ENCODE results near the gene TPST1. TPM values are rescaled to one million over a fixed set of nuclear protein-coding genes. Genes with fewer than 3 reads are reported as not detected.
A peak's percentile ranks its signal among the peaks of the same experiment; 100 is the strongest.

Gene TPST1
- total RNA-seq, 1 experiment from 2014 or later, result 14.9 TPM

GRCh38 chr7:66326501-66327215 is 121.5 kb downstream of the TPST1 start:
- no peak for TF ChIP-seq EZH2 (IDR thresholded peaks at IDR 0.05; ENCODE audit: low read depth)
- TF ChIP-seq CTCF (conservative IDR thresholded peaks at IDR 0.05), result no peak
- no peaks in the 10 kb centered on the region for H3K9me2 ChIP-seq (ENCODE audit: insufficient read depth)
- H3K4me2 ChIP-seq, result no peak overlapping the region
- H4K20me1 ChIP-seq (ENCODE audit: insufficient read depth), result no peaks in the 10 kb centered on the region
- H3K4me1 ChIP-seq (replicated peaks; ENCODE audit: insufficient read depth), result peaks cover 5% of the 10 kb centered on the region; the same call in 1 of the 2 replicates
- H2AFZ ChIP-seq, result no peak overlapping the region
- H3K4me3 ChIP-seq, result no peak overlapping the region
- H3K36me3 ChIP-seq (ENCODE audit: low read depth), result no peaks in the 10 kb centered on the region
- H3F3A ChIP-seq (ENCODE audit: insufficient read depth, low read depth), result peaks cover 4% of the 10 kb centered on the region; the same call in 1 of the 2 replicates
- intact Hi-C loops (cut with micrococcal nuclease; ENCODE audit: unreplicated experiment), result no loop called here
- POLR2A ChIA-PET (ENCODE audit: unreplicated experiment), result no interaction called here
- BruUV-seq (replicated peaks), result no TSS peak
- peak in 1 of 2 experiments; percentile 59 for DNase-seq
- no peak overlapping the region for H3K27ac ChIP-seq
- H3K9me3 ChIP-seq (ENCODE audit: insufficient read depth, low read depth), result peaks cover 7% of the 10 kb centered on the region; the same call in 1 of the 2 replicates
- H3K79me2 ChIP-seq (ENCODE audit: low read depth), result no peaks in the 10 kb centered on the region
- CTCF ChIA-PET, result no interaction called here
- no peaks in the 10 kb centered on the region for H3K27me3 ChIP-seq (ENCODE audit: insufficient read depth, low read depth)

DNA sequence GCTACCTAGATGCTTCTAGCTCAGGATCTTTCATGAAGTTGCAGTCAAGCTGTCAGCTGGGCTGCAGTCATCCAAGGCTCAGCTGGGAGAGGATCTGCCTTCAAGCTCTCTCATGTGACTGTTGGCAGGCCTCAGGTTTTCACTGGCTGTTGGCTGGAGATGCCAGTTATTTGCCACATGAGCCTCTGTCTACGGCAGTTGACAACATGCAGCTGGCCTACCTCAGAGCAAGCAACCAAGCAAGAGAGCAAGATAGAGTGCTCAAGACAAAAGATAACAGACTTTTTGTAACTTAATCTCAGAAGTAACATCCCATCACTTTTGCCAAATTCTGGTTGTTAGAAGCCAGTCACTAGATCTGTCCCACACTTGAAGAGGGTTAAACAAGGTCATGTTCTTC is 125.8 kb downstream of the TPST1 start:
- ChIA-PET CTCF (no interaction called here), POLR2A (ENCODE audit: unreplicated experiment) (no interaction called here)
- no peaks in the 10 kb centered on the region for H4K20me1 ChIP-seq (ENCODE audit: insufficient read depth)
- H3K9me2 ChIP-seq (ENCODE audit: insufficient read depth), result no peaks in the 10 kb centered on the region
- no TSS peak for BruUV-seq (replicated peaks)
- no peak overlapping the region for H3K4me2 ChIP-seq
- H3K4me3 ChIP-seq, result no peak overlapping the region
- no peak overlapping the region for H3K27ac ChIP-seq
- H3K79me2 ChIP-seq (ENCODE audit: low read depth), result no peaks in the 10 kb centered on the region
- H3F3A ChIP-seq (ENCODE audit: insufficient read depth, low read depth), result no peaks in the 10 kb centered on the region; the same call in 1 of the 2 replicates
- no peak for TF ChIP-seq EZH2 (IDR thresholded peaks at IDR 0.05; ENCODE audit: low read depth)
- TF ChIP-seq CTCF (conservative IDR thresholded peaks at IDR 0.05), result no peak
- no peaks in the 10 kb centered on the region for H3K36me3 ChIP-seq (ENCODE audit: low read depth)
- peaks cover 5% of the 10 kb centered on the region; the same call in 1 of the 2 replicates for H3K4me1 ChIP-seq (replicated peaks; ENCODE audit: insufficient read depth)
- H2AFZ ChIP-seq, result no peak overlapping the region
- no peaks in the 10 kb centered on the region for H3K27me3 ChIP-seq (ENCODE audit: insufficient read depth, low read depth)
- H3K9me3 ChIP-seq (ENCODE audit: insufficient read depth, low read depth), result 0 out of 2 replicates have a peak, but pooled peaks cover 3% of the 10 kb centered on the region
- DNase-seq, result no peak
- intact Hi-C loops (cut with micrococcal nuclease; ENCODE audit: unreplicated experiment), result no loop called here

DNA sequence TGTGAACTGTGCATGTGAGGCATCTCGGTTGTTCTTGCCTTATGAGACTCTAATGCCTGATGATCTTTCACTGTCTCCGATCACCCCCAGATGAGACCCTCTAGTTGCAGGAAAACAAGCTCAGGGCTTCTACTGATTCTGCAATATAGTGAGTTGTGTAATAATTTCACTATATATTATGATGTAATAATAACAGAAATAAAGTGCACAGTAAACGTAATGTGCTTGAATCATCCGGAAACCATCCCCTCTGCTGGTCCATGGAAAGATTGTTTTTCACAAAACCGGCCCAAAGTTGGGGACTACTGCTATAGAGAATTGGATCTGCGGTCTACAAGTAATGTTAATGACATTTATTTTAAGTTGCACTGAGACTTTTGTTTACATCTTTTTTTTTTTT is 126.7 kb downstream of the TPST1 start:
- H3K79me2 ChIP-seq (ENCODE audit: low read depth), result no peaks in the 10 kb centered on the region
- H3K27me3 ChIP-seq (ENCODE audit: insufficient read depth, low read depth), result no peaks in the 10 kb centered on the region
- no peak for DNase-seq
- ChIA-PET POLR2A (ENCODE audit: unreplicated experiment) (no interaction called here), CTCF (interaction anchor here (0.7 kb wide), 1 partner anchor 125 kb away, joined by 5 read pairs; no protein-coding TSS in a partner anchor)
- H3K4me2 ChIP-seq, result no peak overlapping the region
- no peaks in the 10 kb centered on the region for H3F3A ChIP-seq (ENCODE audit: insufficient read depth, low read depth)
- no TSS peak for BruUV-seq (replicated peaks)
- no peak overlapping the region for H2AFZ ChIP-seq
- H3K36me3 ChIP-seq (ENCODE audit: low read depth), result no peaks in the 10 kb centered on the region
- intact Hi-C loops (cut with micrococcal nuclease; ENCODE audit: unreplicated experiment), result no loop called here
- no peak overlapping the region for H3K27ac ChIP-seq
- H4K20me1 ChIP-seq (ENCODE audit: insufficient read depth), result no peaks in the 10 kb centered on the region
- no peak overlapping the region for H3K4me3 ChIP-seq
- TF ChIP-seq EZH2 (IDR thresholded peaks at IDR 0.05; ENCODE audit: low read depth) (no peak), CTCF (conservative IDR thresholded peaks at IDR 0.05) (no peak)
- H3K9me2 ChIP-seq (ENCODE audit: insufficient read depth), result no peaks in the 10 kb centered on the region
- H3K9me3 ChIP-seq (ENCODE audit: insufficient read depth, low read depth), result no peaks in the 10 kb centered on the region; the same call in 1 of the 2 replicates
- H3K4me1 ChIP-seq (replicated peaks; ENCODE audit: insufficient read depth), result peaks cover under 1% of the 10 kb centered on the region; the same call in 1 of the 2 replicates

All from PC-9 (cell line).